ENCODE results near the gene FBP2.

Gene FBP2

GRCh38 chr9:94511134-94511954 lies 82.3 kb downstream of the FBP2 start:
- no peak for DNase-seq

More at GRCh38 chr9:94511134-94511954, 82.3 kb downstream of the FBP2 start:
- H3K9me3 ChIP-seq (ENCODE audit: severe bottlenecking): peaks cover 1% of the 10 kb centered on the region
- H3K27me3 ChIP-seq (ENCODE audit: insufficient read depth, low read depth, severe bottlenecking): no peaks in the 10 kb centered on the region
- TF ChIP-seq, protein P1, sequence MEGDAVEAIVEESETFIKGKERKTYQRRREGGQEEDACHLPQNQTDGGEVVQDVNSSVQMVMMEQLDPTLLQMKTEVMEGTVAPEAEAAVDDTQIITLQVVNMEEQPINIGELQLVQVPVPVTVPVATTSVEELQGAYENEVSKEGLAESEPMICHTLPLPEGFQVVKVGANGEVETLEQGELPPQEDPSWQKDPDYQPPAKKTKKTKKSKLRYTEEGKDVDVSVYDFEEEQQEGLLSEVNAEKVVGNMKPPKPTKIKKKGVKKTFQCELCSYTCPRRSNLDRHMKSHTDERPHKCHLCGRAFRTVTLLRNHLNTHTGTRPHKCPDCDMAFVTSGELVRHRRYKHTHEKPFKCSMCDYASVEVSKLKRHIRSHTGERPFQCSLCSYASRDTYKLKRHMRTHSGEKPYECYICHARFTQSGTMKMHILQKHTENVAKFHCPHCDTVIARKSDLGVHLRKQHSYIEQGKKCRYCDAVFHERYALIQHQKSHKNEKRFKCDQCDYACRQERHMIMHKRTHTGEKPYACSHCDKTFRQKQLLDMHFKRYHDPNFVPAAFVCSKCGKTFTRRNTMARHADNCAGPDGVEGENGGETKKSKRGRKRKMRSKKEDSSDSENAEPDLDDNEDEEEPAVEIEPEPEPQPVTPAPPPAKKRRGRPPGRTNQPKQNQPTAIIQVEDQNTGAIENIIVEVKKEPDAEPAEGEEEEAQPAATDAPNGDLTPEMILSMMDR (IDR thresholded peaks at IDR 0.05; ENCODE audit: low read depth, low read length): no peak
- H3K36me3 ChIP-seq: no peaks in the 10 kb centered on the region
- H3K4me3 ChIP-seq (ENCODE audit: low read depth, low read length): no peak overlapping the region
- no peak overlapping the region for H3K27ac ChIP-seq
